Fibroblast of villous mesenchyme (primary cell): ENCODE results near the gene CRLF1. TPM values are rescaled to one million over a fixed set of nuclear protein-coding genes. Genes with fewer than 3 reads are reported as not detected.

Experiments
- DNase-seq: peaks from one replicate; pipeline ENCODE4 v3.0.0-alpha.2; 2010; ENCODE audit warnings: low read depth
- H3K4me3 ChIP-seq: 2 replicates; pipeline ENCODE4 v1.5.1; 2011; ENCODE audit warnings: low read depth, mild to moderate bottlenecking, low read length
- total RNA-seq: library from RNA; depleted of rRNA; stranded (reverse); fragments of >200 nt; gene quantifications from 2 replicates; pipeline ENCODE4 v1.2.3, GENCODE V29; 2012
- TF ChIP-seq, protein P1 (sequence below): IDR thresholded peaks from 2 replicates; pipeline ENCODE4 v1.5.1; 2012; ENCODE audit warnings: low read depth, mild to moderate bottlenecking, low read length; ENCODE audit not compliant: insufficient read depth

CRLF1 gene
- total RNA-seq, 1 donor: not detected

DNA sequence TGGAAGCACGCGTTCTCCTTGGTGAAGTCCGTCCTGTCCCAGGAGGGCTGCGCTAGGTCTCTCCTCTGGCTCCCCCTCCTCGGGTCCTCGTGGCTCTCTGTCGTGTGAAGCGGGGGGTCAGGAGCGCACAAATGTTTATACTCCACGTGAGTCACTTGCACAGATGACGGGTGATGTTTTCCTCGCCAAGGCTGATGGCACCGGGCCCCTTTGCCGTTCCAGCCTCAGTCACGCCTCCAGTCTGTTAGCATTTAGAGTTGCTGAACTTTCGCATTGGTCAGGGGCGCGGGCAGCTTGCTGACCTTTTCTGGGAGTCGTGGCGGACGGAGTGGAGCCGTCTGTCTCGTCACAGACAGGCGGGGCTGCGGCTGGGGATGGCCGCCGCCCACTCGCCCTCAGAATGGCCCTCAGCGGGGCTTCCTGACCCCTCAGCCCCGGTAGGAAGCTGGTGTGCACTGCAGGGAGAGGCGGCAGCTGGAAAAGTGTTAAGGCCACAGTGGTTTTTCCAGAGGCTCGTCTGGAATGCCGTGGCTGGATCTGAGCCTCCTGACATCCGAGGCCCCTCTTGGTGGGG is 44.0 kb upstream of the CRLF1 start:
- TF ChIP-seq, protein P1, sequence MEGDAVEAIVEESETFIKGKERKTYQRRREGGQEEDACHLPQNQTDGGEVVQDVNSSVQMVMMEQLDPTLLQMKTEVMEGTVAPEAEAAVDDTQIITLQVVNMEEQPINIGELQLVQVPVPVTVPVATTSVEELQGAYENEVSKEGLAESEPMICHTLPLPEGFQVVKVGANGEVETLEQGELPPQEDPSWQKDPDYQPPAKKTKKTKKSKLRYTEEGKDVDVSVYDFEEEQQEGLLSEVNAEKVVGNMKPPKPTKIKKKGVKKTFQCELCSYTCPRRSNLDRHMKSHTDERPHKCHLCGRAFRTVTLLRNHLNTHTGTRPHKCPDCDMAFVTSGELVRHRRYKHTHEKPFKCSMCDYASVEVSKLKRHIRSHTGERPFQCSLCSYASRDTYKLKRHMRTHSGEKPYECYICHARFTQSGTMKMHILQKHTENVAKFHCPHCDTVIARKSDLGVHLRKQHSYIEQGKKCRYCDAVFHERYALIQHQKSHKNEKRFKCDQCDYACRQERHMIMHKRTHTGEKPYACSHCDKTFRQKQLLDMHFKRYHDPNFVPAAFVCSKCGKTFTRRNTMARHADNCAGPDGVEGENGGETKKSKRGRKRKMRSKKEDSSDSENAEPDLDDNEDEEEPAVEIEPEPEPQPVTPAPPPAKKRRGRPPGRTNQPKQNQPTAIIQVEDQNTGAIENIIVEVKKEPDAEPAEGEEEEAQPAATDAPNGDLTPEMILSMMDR: no peak
- peak; percentile 92 for DNase-seq
- peak overlapping the region; percentile 24 for H3K4me3 ChIP-seq

DNA sequence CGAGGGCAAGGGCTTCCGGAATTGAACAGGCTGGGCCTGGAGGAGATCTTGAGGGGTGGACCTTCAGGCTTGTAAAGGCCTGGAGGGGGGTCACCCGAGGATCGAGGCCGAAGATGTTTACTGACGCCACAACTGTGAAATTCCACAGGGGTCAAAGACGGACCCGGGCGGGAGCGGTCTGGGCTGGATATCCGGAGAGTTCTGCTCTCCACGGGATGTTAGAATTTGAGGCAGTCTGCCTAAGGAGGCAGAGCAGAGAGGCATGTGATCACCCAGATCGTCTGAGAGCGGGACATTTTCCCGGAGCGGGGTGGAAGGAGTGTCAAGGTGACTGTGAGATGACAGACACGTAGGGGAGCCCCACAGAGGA is 43.4 kb upstream of the CRLF1 start:
- H3K4me3 ChIP-seq: peak overlapping the region; percentile 24
- TF ChIP-seq, protein P1: no peak
- DNase-seq: peak; percentile 94

DNA sequence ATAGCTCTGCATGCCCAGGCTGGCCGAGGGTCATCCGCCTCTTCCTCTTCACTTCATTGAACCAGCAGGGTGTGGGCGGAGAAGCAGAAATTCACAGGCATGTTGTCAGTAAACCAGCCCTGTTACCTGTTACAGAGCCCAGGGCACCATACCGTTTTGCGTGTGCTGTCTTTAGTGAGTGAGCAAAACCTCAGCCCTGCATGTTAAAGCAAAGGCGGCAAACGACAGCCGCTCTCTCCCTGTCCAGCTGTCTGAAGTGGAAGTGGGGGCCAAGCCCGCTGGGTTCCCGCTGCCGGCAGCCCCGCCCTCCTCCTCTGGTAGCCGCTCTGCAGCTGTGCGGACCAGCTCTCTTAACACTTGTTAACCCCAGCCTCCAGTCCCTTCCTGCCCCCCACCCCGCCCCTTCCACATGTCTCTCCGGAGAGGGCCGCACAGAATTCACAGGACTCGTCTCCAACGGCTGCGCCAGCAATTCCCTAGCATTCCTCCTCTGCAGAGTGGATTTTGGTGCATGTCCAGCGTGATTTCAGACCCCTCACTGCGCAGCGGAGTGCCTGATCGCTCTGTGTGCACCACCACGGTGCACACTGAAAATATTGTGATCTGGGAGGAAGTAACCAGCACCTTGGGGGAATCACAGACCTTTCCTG is 42.9 kb upstream of the CRLF1 start:
- peak overlapping the region; percentile 29 for H3K4me3 ChIP-seq
- peak; percentile 85 for DNase-seq
- TF ChIP-seq, protein P1: no peak

DNA sequence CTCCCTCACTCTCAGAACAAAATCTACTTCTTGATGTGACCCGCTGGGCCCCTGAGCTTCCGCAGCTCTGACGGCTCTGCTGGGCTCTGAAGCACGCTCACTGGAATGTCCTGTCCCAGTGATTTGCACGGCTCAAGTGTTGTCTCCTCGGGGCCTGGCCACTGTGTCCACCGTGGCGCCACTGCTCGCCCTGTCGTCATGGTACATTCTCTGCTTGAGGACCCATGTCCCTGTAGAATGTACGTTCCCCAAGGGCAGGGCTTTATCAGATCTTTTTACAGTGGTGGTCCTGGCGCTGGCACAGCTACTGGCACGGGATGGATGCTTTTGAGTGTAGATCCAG is 42.3 kb upstream of the CRLF1 start:
- TF ChIP-seq, protein P1: no peak
- H3K4me3 ChIP-seq: peak overlapping the region; percentile 29
- peak; percentile 43 for DNase-seq

DNA sequence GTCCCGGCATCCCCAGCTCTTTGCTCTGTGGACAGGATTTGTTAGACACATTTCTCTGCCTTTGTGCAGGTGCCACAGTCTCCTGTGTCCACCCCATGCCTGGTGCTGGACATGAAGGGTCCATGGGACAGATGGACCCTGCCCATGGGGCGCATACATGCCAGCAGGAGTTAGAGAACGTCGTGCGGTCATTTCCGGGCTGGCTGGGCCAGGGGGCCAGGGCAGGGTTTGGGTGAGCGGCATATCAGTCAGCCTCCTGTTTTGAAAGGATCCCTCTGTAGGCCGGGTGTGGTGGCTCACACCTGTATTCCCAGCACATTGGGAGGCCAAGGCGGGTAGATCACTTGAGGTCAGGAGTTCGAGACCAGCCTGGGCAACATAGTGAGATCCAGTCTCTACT is 41.2 kb upstream of the CRLF1 start:
- no peak for DNase-seq
- TF ChIP-seq, protein P1: no peak

DNA sequence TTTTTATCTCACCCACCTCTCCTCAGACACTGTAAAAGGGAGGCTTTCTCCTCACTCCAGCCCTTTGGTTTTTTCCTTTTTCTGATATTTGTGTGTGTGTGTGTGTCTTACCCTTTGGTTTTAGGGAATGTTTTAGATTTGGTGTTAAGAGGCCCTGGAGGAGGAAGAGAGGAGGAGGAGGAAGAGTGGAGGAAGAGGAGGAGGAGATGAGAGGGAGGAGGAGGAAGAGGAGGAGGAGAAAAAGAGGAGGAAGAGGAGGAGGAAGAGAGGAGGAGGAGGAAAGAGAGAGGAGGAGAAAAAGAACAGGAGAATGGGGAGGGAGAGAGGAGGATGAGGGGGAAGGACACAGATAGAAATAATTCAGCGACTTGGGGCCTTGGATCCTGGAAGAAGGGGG is 40.8 kb upstream of the CRLF1 start:
- DNase-seq: no peak
- TF ChIP-seq, protein P1: no peak

More for the DNA sequence above, 41.2 kb upstream of the CRLF1 start:
- no peak overlapping the region for H3K4me3 ChIP-seq

More for the DNA sequence above, 40.8 kb upstream of the CRLF1 start:
- no peak overlapping the region for H3K4me3 ChIP-seq
